ENCODE data around the gene ABCD1.

- TF ChIP-seq, protein P1, sequence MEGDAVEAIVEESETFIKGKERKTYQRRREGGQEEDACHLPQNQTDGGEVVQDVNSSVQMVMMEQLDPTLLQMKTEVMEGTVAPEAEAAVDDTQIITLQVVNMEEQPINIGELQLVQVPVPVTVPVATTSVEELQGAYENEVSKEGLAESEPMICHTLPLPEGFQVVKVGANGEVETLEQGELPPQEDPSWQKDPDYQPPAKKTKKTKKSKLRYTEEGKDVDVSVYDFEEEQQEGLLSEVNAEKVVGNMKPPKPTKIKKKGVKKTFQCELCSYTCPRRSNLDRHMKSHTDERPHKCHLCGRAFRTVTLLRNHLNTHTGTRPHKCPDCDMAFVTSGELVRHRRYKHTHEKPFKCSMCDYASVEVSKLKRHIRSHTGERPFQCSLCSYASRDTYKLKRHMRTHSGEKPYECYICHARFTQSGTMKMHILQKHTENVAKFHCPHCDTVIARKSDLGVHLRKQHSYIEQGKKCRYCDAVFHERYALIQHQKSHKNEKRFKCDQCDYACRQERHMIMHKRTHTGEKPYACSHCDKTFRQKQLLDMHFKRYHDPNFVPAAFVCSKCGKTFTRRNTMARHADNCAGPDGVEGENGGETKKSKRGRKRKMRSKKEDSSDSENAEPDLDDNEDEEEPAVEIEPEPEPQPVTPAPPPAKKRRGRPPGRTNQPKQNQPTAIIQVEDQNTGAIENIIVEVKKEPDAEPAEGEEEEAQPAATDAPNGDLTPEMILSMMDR (IDR thresholded peaks at IDR 0.05) = no peak
- no peak for TF ChIP-seq POLR2A (IDR thresholded peaks at IDR 0.05)
Measured at GRCh38 chrX:153727123-153727931, 2.7 kb downstream of the ABCD1 start.

Data from breast epithelium (tissue), 3 donors.